HG02678 (cell line): ENCODE data around the gene DHRS7.

Experiments used
- ATAC-seq: cut with Tn5 transposase; IDR thresholded peaks from one replicate; pipeline ENCODE4 v1.9.1; 2021; ENCODE audit warnings: mild to moderate bottlenecking, moderate library complexity; ENCODE audit not compliant: unreplicated experiment

DHRS7 gene

GRCh38 chr14:60188115-60188514 lies 22.9 kb upstream of the DHRS7 start:
- no peak for ATAC-seq

GRCh38 chr14:60184905-60185555 lies 19.8 kb upstream of the DHRS7 start:
- ATAC-seq = no peak

- peak; percentile 51 for ATAC-seq
Observed at GRCh38 chr14:60184146-60184904, 19.1 kb upstream of the DHRS7 start.

- peak; percentile 50 for ATAC-seq
Observed at GRCh38 chr14:60183741-60184140, 18.5 kb upstream of the DHRS7 start.

- ATAC-seq = no peak
Observed at GRCh38 chr14:60183138-60183537, 17.9 kb upstream of the DHRS7 start.

GRCh38 chr14:60179431-60179869 lies 14.3 kb upstream of the DHRS7 start:
- no peak for ATAC-seq

- ATAC-seq = no peak
Observed at GRCh38 chr14:60178820-60179219, 13.6 kb upstream of the DHRS7 start.

- no peak for ATAC-seq
Observed at GRCh38 chr14:60178164-60178563, 13.0 kb upstream of the DHRS7 start.

GRCh38 chr14:60175255-60175902 lies 10.2 kb upstream of the DHRS7 start:
- no peak for ATAC-seq

- ATAC-seq = no peak
Observed at GRCh38 chr14:60174352-60175254, 9.4 kb upstream of the DHRS7 start.

GRCh38 chr14:60171690-60172089 lies 6.5 kb upstream of the DHRS7 start:
- no peak for ATAC-seq

GRCh38 chr14:60170948-60171347 lies 5.8 kb upstream of the DHRS7 start:
- no peak for ATAC-seq

GRCh38 chr14:60169722-60170121 lies 4.5 kb upstream of the DHRS7 start:
- ATAC-seq = no peak

GRCh38 chr14:60166142-60166541 lies 944 bp upstream of the DHRS7 start:
- no peak for ATAC-seq

- ATAC-seq = no peak
Observed at GRCh38 chr14:60165547-60165876, 314 bp upstream of the DHRS7 start.

GRCh38 chr14:60164404-60164711 lies 840 bp downstream of the DHRS7 start:
- ATAC-seq = peak; percentile 1

- no peak for ATAC-seq
Observed at GRCh38 chr14:60163693-60164092, 1.5 kb downstream of the DHRS7 start.

- ATAC-seq = no peak
Observed at GRCh38 chr14:60161196-60162107, 3.7 kb downstream of the DHRS7 start.

GRCh38 chr14:60160422-60160821 lies 4.8 kb downstream of the DHRS7 start:
- ATAC-seq = no peak

- ATAC-seq = no peak
Observed at GRCh38 chr14:60154671-60155070, 10.5 kb downstream of the DHRS7 start.
